ENCODE measurements around the gene BTNL3.

Gene BTNL3

GRCh38 chr5:181051841-181052671 is 63.4 kb downstream of the BTNL3 start:
- Histone ChIP-seq H3K9ac (ENCODE audit: low read depth, low read length) (no peak overlapping the region), H3K27ac (ENCODE audit: low read depth, low read length) (no peak overlapping the region), H3K36me3 (ENCODE audit: insufficient read depth, low read length) (no peaks in the 10 kb centered on the region), H3K27me3 (ENCODE audit: insufficient read depth, low read length) (peaks cover 83% of the 10 kb centered on the region), H3K9me3 (ENCODE audit: insufficient read depth, low read depth, low read length) (peaks cover 7% of the 10 kb centered on the region; the same call in 1 of the 2 replicates), H3K4me1 (ENCODE audit: insufficient read depth, low read length) (no peaks in the 10 kb centered on the region), H3K4me3 (ENCODE audit: low read length) (peak overlapping the region; percentile 64)
- 86% methylated on average over 26 of the region's 27 CpGs for WGBS

GRCh38 chr5:181052672-181053487 is 64.2 kb downstream of the BTNL3 start:
- H3K27me3 ChIP-seq (ENCODE audit: insufficient read depth, low read length), result peaks cover 89% of the 10 kb centered on the region
- no peak overlapping the region for H3K9ac ChIP-seq (ENCODE audit: low read depth, low read length)
- H3K27ac ChIP-seq (ENCODE audit: low read depth, low read length), result no peak overlapping the region
- no peaks in the 10 kb centered on the region for H3K4me1 ChIP-seq (ENCODE audit: insufficient read depth, low read length)
- H3K9me3 ChIP-seq (ENCODE audit: insufficient read depth, low read depth, low read length), result peaks cover 5% of the 10 kb centered on the region; the same call in 1 of the 2 replicates
- peak overlapping the region; percentile 64 for H3K4me3 ChIP-seq (ENCODE audit: low read length)
- 85% methylated on average over 120 of the region's 120 CpGs for WGBS
- H3K36me3 ChIP-seq (ENCODE audit: insufficient read depth, low read length), result no peaks in the 10 kb centered on the region

DNA sequence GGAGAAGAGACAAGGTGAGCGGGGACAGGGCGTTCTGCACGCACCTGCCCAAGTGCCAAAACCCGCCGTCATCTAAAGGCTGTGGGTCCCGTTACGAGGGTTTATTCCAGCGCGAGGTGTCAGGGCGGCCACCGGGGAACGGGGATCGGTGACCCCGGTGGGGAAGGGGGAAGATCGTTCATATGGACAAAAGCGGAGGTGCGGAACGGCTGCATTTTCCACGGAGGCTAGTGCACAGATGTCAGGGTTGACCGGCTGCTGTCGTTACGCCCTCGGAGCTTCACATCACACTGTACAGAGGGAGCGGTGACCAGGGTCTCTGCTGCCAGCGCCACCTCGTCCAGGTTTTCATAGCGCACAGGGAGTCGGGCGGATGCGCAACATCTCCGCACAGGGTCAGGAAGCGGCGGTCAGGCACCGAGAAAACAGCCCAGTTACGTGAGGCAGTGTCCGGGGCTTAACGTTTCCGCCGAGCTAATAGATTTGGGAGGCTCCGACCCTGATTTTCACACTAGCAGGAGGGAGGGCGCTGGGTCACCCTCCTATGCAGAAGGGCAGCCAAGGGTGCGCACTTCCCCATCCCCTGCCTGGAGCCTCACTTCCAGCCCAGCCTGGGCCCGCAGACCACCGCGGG is 65.0 kb downstream of the BTNL3 start:
- WGBS, result 85% methylated on average over 45 of the region's 45 CpGs
- no peaks in the 10 kb centered on the region for H3K36me3 ChIP-seq (ENCODE audit: insufficient read depth, low read length)
- H3K27me3 ChIP-seq (ENCODE audit: insufficient read depth, low read length), result peaks cover 95% of the 10 kb centered on the region
- H3K4me3 ChIP-seq (ENCODE audit: low read length), result peak overlapping the region; percentile 64
- no peaks in the 10 kb centered on the region for H3K4me1 ChIP-seq (ENCODE audit: insufficient read depth, low read length)
- H3K27ac ChIP-seq (ENCODE audit: low read depth, low read length), result no peak overlapping the region
- no peaks in the 10 kb centered on the region for H3K9me3 ChIP-seq (ENCODE audit: insufficient read depth, low read depth, low read length)
- no peak overlapping the region for H3K9ac ChIP-seq (ENCODE audit: low read depth, low read length)

DNA sequence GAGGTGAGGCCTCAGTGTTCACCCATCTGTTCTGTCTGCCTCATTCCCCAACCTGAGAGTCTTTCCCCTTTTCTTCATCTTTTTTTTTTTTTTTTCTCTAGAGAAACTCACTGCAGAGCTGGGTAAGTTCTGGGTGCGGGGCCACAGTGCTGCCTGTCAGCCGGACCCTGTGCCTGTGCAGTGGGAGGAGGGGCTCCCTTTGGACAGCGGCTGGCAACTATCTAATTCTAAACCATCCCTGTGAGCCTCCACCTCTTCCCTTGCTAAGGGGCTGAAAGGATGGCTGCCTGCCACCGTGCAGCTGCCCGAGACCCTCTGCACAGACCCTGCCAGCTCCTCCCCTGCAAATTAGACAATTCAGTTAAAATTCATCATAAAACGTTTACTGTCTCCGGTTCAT is 65.5 kb downstream of the BTNL3 start:
- no peak overlapping the region for H3K9ac ChIP-seq (ENCODE audit: low read depth, low read length)
- H3K36me3 ChIP-seq (ENCODE audit: insufficient read depth, low read length), result no peaks in the 10 kb centered on the region
- 0 out of 2 replicates have a peak, but pooled peaks cover 2% of the 10 kb centered on the region for H3K9me3 ChIP-seq (ENCODE audit: insufficient read depth, low read depth, low read length)
- 74% methylated on average over 7 of the region's 7 CpGs for WGBS
- H3K4me1 ChIP-seq (ENCODE audit: insufficient read depth, low read length), result no peaks in the 10 kb centered on the region
- peaks cover 98% of the 10 kb centered on the region for H3K27me3 ChIP-seq (ENCODE audit: insufficient read depth, low read length)
- H3K27ac ChIP-seq (ENCODE audit: low read depth, low read length), result no peak overlapping the region
- peak overlapping the region; percentile 64; the same call in 1 of the 2 replicates for H3K4me3 ChIP-seq (ENCODE audit: low read length)

GRCh38 chr5:181054871-181055459 is 66.3 kb downstream of the BTNL3 start:
- H3K9me3 ChIP-seq (ENCODE audit: insufficient read depth, low read depth, low read length), result peaks cover 6% of the 10 kb centered on the region; the same call in 1 of the 2 replicates
- no peaks in the 10 kb centered on the region for H3K36me3 ChIP-seq (ENCODE audit: insufficient read depth, low read length)
- H3K27ac ChIP-seq (ENCODE audit: low read depth, low read length), result no peak overlapping the region
- no peak overlapping the region for H3K9ac ChIP-seq (ENCODE audit: low read depth, low read length)
- no peak overlapping the region for H3K4me3 ChIP-seq (ENCODE audit: low read length)
- peaks cover 98% of the 10 kb centered on the region for H3K27me3 ChIP-seq (ENCODE audit: insufficient read depth, low read length)
- WGBS, result 90% methylated on average over 7 of the region's 7 CpGs
- H3K4me1 ChIP-seq (ENCODE audit: insufficient read depth, low read length), result no peaks in the 10 kb centered on the region

All from HUES64 (cell line).